AG04450 (cell line): ENCODE results near the gene GP5. TPM values are rescaled to one million over a fixed set of nuclear protein-coding genes. Genes with fewer than 3 reads are reported as not detected.

ENCODE experiments used
- CTCF ChIA-PET: fragments of 300-600, 350-600 bp; formaldehyde crosslinking; extraction: SDS; loops from one replicate; lab custom pipeline; 2022; ENCODE audit warnings: antibody characterized with exemption, inconsistent platforms; lab: Charles Lee
- POLR2A ChIA-PET: fragments of 350-600 bp; formaldehyde crosslinking; extraction: SDS; loops from one replicate; lab custom pipeline; 2021; ENCODE audit warnings: antibody characterized with exemption, inconsistent platforms; lab: Yijun Ruan, JAX
- DNase-seq: peaks from one replicate; pipeline ENCODE4 v3.0.0-alpha.2; 2011; ENCODE audit warnings: low read depth, low spot score
- H3K27ac ChIP-seq: one replicate; pipeline ENCODE4 v1.5.1; 2012; ENCODE audit warnings: low read depth, low read length, control low read depth
- H3K27me3 ChIP-seq: one replicate; pipeline ENCODE4 v1.6.0; 2012; ENCODE audit warnings: low read length; ENCODE audit not compliant: control insufficient read depth, insufficient read depth
- H3K4me3 ChIP-seq: 2 replicates; pipeline ENCODE4 v1.5.1; 2011; ENCODE audit warnings: mild to moderate bottlenecking, low read depth, low read length, control low read depth
- H3K9me3 ChIP-seq: 2 replicates; pipeline ENCODE4 v1.5.1; 2012; ENCODE audit warnings: low read length; ENCODE audit not compliant: control insufficient read depth, insufficient read depth
- CTCF ChIP-seq: IDR thresholded peaks from 2 replicates; pipeline ENCODE4 v1.5.1; 2011; ENCODE audit warnings: low read depth, low read length, control low read depth, inconsistent platforms
- polyA plus RNA-seq: library from polyadenylated mRNA; depleted of rRNA; stranded (reverse); fragments of >200 nt; gene quantifications from 2 replicates; pipeline ENCODE4 v1.2.3, GENCODE V29; 2011

GP5 gene
- polyA plus RNA-seq, 1 experiment, result 0.06 TPM

GRCh38 chr3:194383276-194383940 lies 15.7 kb downstream of the GP5 start:
- peaks cover 3% of the 10 kb centered on the region; the same call in 1 of the 2 replicates for H3K9me3 ChIP-seq
- DNase-seq, result no peak
- ChIA-PET POLR2A (interaction anchor here (0.6 kb wide), 1 partner anchor 33 kb away, joined by 3 read pairs; no protein-coding TSS in a partner anchor), CTCF (no interaction called here)
- H3K4me3 ChIP-seq, result no peak overlapping the region
- peaks cover 40% of the 10 kb centered on the region for H3K27me3 ChIP-seq
- no peak for TF ChIP-seq CTCF
- no peak overlapping the region for H3K27ac ChIP-seq

DNA sequence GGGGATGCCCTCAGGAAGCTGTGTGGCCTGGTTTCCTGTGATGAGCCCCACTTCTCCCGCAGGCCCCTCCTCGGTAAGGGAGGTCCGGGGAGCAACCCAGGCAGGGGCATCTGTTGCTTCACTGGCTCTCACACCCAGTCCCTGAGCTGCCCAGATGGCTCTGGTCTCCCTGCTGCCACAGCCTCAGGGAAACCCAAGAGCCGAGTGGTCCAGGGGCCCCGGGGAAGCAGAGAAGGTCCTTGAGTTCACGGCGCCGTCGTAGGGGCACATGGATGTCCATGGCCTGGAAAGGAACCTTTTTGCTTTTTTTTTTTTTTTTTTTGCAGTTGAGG lies 16.2 kb downstream of the GP5 start:
- H3K4me3 ChIP-seq, result no peak overlapping the region
- no peak overlapping the region for H3K27ac ChIP-seq
- ChIA-PET CTCF (no interaction called here), POLR2A (interaction anchor here (0.6 kb wide), 1 partner anchor 33 kb away, joined by 3 read pairs; no protein-coding TSS in a partner anchor)
- H3K27me3 ChIP-seq, result peaks cover 41% of the 10 kb centered on the region
- peaks cover 3% of the 10 kb centered on the region; the same call in 1 of the 2 replicates for H3K9me3 ChIP-seq
- DNase-seq, result no peak
- no peak for TF ChIP-seq CTCF

GRCh38 chr3:194382196-194382891 lies 16.7 kb downstream of the GP5 start:
- Histone ChIP-seq H3K27me3 (peaks cover 41% of the 10 kb centered on the region), H3K4me3 (no peak overlapping the region), H3K9me3 (peaks cover 3% of the 10 kb centered on the region; the same call in 1 of the 2 replicates), H3K27ac (no peak overlapping the region)
- ChIA-PET POLR2A (no interaction called here), CTCF (no interaction called here)
- no peak for TF ChIP-seq CTCF
- no peak for DNase-seq

- ChIA-PET CTCF (no interaction called here), POLR2A (no interaction called here)
- no peak for TF ChIP-seq CTCF
- Histone ChIP-seq H3K4me3 (no peak overlapping the region), H3K27me3 (peaks cover 35% of the 10 kb centered on the region), H3K9me3 (peaks cover 3% of the 10 kb centered on the region; the same call in 1 of the 2 replicates), H3K27ac (no peak overlapping the region)
- no peak for DNase-seq
Observed at GRCh38 chr3:194381460-194381875, 17.6 kb downstream of the GP5 start.

DNA sequence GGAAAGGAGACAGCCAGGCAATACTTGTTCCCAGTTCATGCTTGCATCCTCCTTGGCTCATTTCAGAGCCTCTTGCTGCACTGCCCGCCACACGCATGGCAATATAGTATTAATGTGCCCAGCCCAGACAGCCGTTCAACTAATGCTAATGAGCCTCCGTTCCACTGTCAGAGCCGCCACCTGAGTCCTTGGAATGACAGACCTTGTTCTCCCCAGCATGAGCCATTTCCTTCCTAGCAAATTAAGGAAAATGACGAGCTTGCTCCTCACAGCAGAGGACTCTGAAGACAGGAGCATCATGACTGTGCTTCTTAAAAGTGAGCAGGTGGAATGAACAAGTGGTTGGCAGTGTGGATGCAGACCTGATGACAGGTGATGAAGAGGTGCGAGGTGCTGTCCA lies 18.7 kb downstream of the GP5 start:
- ChIA-PET POLR2A (no interaction called here), CTCF (interaction anchor here (1.6 kb wide), 1 partner anchor 15 kb away, joined by 5 read pairs; no protein-coding TSS in a partner anchor)
- no peak for DNase-seq
- Histone ChIP-seq H3K27me3 (peaks cover 27% of the 10 kb centered on the region), H3K4me3 (no peak overlapping the region), H3K9me3 (no peaks in the 10 kb centered on the region; the same call in 1 of the 2 replicates), H3K27ac (no peak overlapping the region)
- TF ChIP-seq CTCF, result no peak
